ENCODE results near the gene CRYBG3. TPM values are rescaled to one million over a fixed set of nuclear protein-coding genes. Genes with fewer than 3 reads are reported as not detected.

CRYBG3 gene
- total RNA-seq, result 18.9 and 20.3 TPM in 2 replicates

GRCh38 chr3:97821774-97822358, at the start of gene CRYBG3:
TSS of gene CRYBG3 (plus strand) at chr3:97822011. CDS start at chr3:97822207, 196 bp downstream.
- no peak for TF ChIP-seq CTCF (IDR thresholded peaks at IDR 0.05; ENCODE audit: extremely low read depth, low read depth, low read length)
- H3K9me3 ChIP-seq (ENCODE audit: low read depth, low read length), result no peaks in the 10 kb centered on the region
- no peaks in the 10 kb centered on the region for H3K36me3 ChIP-seq (ENCODE audit: insufficient read depth, low read length)
- H4K20me1 ChIP-seq (ENCODE audit: insufficient read depth, low read length), result peaks cover 15% of the 10 kb centered on the region
- peak within 1 kb of the TSS; percentile 95 for H2AFZ ChIP-seq (ENCODE audit: low read length)
- peak; percentile 95 for DNase-seq (ENCODE audit: insufficient read length, low spot score, missing footprints)
- peak within 1 kb of the TSS; percentile 90 for H3K4me2 ChIP-seq (ENCODE audit: insufficient read depth, low read length)
- H3K27ac ChIP-seq (ENCODE audit: low read depth, low read length), result peak within 1 kb of the TSS; percentile 72
- H3K27me3 ChIP-seq (ENCODE audit: insufficient read depth, low read length), result no peaks in the 10 kb centered on the region
- H3K79me2 ChIP-seq (ENCODE audit: insufficient read depth, low read length), result peaks cover 31% of the 10 kb centered on the region
- H3K4me3 ChIP-seq (ENCODE audit: insufficient read depth, low read length), result peak within 1 kb of the TSS; percentile 87
- H3K4me1 ChIP-seq (ENCODE audit: insufficient read depth, low read length), result peaks cover 12% of the 10 kb centered on the region

- Histone ChIP-seq H3K4me2 (ENCODE audit: insufficient read depth, low read length) (no peak overlapping the region), H4K20me1 (ENCODE audit: insufficient read depth, low read length) (no peaks in the 10 kb centered on the region), H2AFZ (ENCODE audit: low read length) (no peak overlapping the region), H3K36me3 (ENCODE audit: insufficient read depth, low read length) (no peaks in the 10 kb centered on the region), H3K27me3 (ENCODE audit: insufficient read depth, low read length) (no peaks in the 10 kb centered on the region), H3K9me3 (ENCODE audit: low read depth, low read length) (no peaks in the 10 kb centered on the region), H3K27ac (ENCODE audit: low read depth, low read length) (no peak overlapping the region), H3K4me1 (ENCODE audit: insufficient read depth, low read length) (no peaks in the 10 kb centered on the region), H3K79me2 (ENCODE audit: insufficient read depth, low read length) (no peaks in the 10 kb centered on the region), H3K4me3 (ENCODE audit: insufficient read depth, low read length) (no peak overlapping the region)
- no peak for TF ChIP-seq CTCF (IDR thresholded peaks at IDR 0.05; ENCODE audit: extremely low read depth, low read depth, low read length)
- peak; percentile 13 for DNase-seq (ENCODE audit: insufficient read length, low spot score, missing footprints)
Measured at GRCh38 chr3:97772926-97773325, 48.9 kb upstream of the CRYBG3 start.

- Histone ChIP-seq H3K4me3 (ENCODE audit: insufficient read depth, low read length) (no peak overlapping the region), H3K4me2 (ENCODE audit: insufficient read depth, low read length) (no peak overlapping the region), H2AFZ (ENCODE audit: low read length) (no peak overlapping the region), H4K20me1 (ENCODE audit: insufficient read depth, low read length) (no peaks in the 10 kb centered on the region), H3K4me1 (ENCODE audit: insufficient read depth, low read length) (no peaks in the 10 kb centered on the region), H3K27ac (ENCODE audit: low read depth, low read length) (no peak overlapping the region), H3K27me3 (ENCODE audit: insufficient read depth, low read length) (no peaks in the 10 kb centered on the region), H3K36me3 (ENCODE audit: insufficient read depth, low read length) (no peaks in the 10 kb centered on the region), H3K9me3 (ENCODE audit: low read depth, low read length) (no peaks in the 10 kb centered on the region), H3K79me2 (ENCODE audit: insufficient read depth, low read length) (no peaks in the 10 kb centered on the region)
- DNase-seq (ENCODE audit: insufficient read length, low spot score, missing footprints), result no peak
- no peak for TF ChIP-seq CTCF (IDR thresholded peaks at IDR 0.05; ENCODE audit: extremely low read depth, low read depth, low read length)
Measured at GRCh38 chr3:97778152-97778551, 43.7 kb upstream of the CRYBG3 start.

GRCh38 chr3:97793420-97794019, 28.3 kb upstream of the CRYBG3 start:
- no peak overlapping the region for H2AFZ ChIP-seq (ENCODE audit: low read length)
- H3K27ac ChIP-seq (ENCODE audit: low read depth, low read length), result no peak overlapping the region
- H3K79me2 ChIP-seq (ENCODE audit: insufficient read depth, low read length), result no peaks in the 10 kb centered on the region
- peak; percentile 84 for TF ChIP-seq CTCF (IDR thresholded peaks at IDR 0.05; ENCODE audit: extremely low read depth, low read depth, low read length)
- no peaks in the 10 kb centered on the region for H3K27me3 ChIP-seq (ENCODE audit: insufficient read depth, low read length)
- no peaks in the 10 kb centered on the region for H4K20me1 ChIP-seq (ENCODE audit: insufficient read depth, low read length)
- H3K4me1 ChIP-seq (ENCODE audit: insufficient read depth, low read length), result no peaks in the 10 kb centered on the region
- DNase-seq (ENCODE audit: insufficient read length, low spot score, missing footprints), result peak; percentile 32
- no peak overlapping the region for H3K4me2 ChIP-seq (ENCODE audit: insufficient read depth, low read length)
- no peak overlapping the region for H3K4me3 ChIP-seq (ENCODE audit: insufficient read depth, low read length)
- no peaks in the 10 kb centered on the region for H3K9me3 ChIP-seq (ENCODE audit: low read depth, low read length)
- no peaks in the 10 kb centered on the region for H3K36me3 ChIP-seq (ENCODE audit: insufficient read depth, low read length)

Measured in osteoblast (primary cell).